Progenitor cell of endocrine pancreas (in vitro differentiated cells): ENCODE measurements around the gene FGD6. TPM values are rescaled to one million over a fixed set of nuclear protein-coding genes. Genes with fewer than 3 reads are reported as not detected.
A peak's percentile ranks its signal among the peaks of the same experiment; 100 is the strongest.

Source experiments
- DNase-seq: peaks from one replicate; pipeline ENCODE4 v3.0.0; 2021; ENCODE audit warnings: low spot score; ENCODE audit not compliant: unreplicated experiment
- H3K27ac Mint-ChIP-seq: 2 replicates; pipeline ENCODE4 v1.8.0; 2021; ENCODE audit warnings: mild to moderate bottlenecking, moderate library complexity, mixed read lengths
- H3K27me3 Mint-ChIP-seq: 2 replicates; pipeline ENCODE4 v1.8.0; 2021; ENCODE audit warnings: mixed read lengths
- H3K36me3 Mint-ChIP-seq: 2 replicates; pipeline ENCODE4 v1.8.0; 2022; ENCODE audit warnings: mixed read lengths; ENCODE audit not compliant: insufficient read depth
- H3K4me1 Mint-ChIP-seq: 2 replicates; pipeline ENCODE4 v1.8.0; 2021; ENCODE audit warnings: low read depth, mixed read lengths
- H3K4me3 Mint-ChIP-seq: 2 replicates; pipeline ENCODE4 v1.8.0; 2021; ENCODE audit warnings: low read depth, mild to moderate bottlenecking, moderate library complexity, mixed read lengths
- H3K9me3 Mint-ChIP-seq: 2 replicates; pipeline ENCODE4 v1.8.0; 2021; ENCODE audit warnings: low read depth, mixed read lengths
- total RNA-seq: library from RNA; stranded (reverse); gene quantifications from 2 replicates; pipeline ENCODE4 v1.2.1, GENCODE V29; 2021
- TF ChIP-seq, protein P1 (sequence below): fragments of 200-600 bp; sonication (generic); IDR thresholded peaks from one replicate; pipeline ENCODE4 v1.5.0; 2021; ENCODE audit warnings: antibody characterized with exemption, mild to moderate bottlenecking; ENCODE audit not compliant: unreplicated experiment

Gene FGD6
- total RNA-seq, 1 donor from 2014 or later, result 68.2 TPM

DNA sequence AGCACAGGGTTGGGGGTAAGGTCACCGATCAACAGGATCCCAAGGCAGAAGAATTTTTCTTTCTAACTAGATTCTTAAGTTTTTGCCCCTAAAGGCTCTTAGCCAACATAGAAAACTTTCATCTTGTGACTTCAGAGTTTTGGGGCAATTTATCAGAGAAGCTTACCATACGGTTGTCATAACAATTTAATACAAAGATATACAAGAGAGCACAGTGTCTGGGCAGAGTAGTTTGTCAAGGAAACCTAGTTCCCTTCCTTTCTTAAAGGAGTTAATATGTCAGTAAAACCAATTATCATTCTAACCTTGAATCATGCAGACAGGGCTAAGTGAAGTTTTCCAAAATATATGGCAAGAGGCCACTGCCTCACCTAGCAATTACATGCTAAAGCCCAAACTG, 162.2 kb downstream of the FGD6 start:
- no peak overlapping the region for H3K4me3 Mint-ChIP-seq
- H3K4me1 Mint-ChIP-seq, result no peaks in the 10 kb centered on the region
- H3K9me3 Mint-ChIP-seq, result no peaks in the 10 kb centered on the region
- TF ChIP-seq, protein P1, sequence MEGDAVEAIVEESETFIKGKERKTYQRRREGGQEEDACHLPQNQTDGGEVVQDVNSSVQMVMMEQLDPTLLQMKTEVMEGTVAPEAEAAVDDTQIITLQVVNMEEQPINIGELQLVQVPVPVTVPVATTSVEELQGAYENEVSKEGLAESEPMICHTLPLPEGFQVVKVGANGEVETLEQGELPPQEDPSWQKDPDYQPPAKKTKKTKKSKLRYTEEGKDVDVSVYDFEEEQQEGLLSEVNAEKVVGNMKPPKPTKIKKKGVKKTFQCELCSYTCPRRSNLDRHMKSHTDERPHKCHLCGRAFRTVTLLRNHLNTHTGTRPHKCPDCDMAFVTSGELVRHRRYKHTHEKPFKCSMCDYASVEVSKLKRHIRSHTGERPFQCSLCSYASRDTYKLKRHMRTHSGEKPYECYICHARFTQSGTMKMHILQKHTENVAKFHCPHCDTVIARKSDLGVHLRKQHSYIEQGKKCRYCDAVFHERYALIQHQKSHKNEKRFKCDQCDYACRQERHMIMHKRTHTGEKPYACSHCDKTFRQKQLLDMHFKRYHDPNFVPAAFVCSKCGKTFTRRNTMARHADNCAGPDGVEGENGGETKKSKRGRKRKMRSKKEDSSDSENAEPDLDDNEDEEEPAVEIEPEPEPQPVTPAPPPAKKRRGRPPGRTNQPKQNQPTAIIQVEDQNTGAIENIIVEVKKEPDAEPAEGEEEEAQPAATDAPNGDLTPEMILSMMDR, result no peak
- H3K27me3 Mint-ChIP-seq, result no peaks in the 10 kb centered on the region
- no peak overlapping the region for H3K27ac Mint-ChIP-seq
- H3K36me3 Mint-ChIP-seq, result peaks cover 16% of the 10 kb centered on the region
- DNase-seq, result no peak

DNA sequence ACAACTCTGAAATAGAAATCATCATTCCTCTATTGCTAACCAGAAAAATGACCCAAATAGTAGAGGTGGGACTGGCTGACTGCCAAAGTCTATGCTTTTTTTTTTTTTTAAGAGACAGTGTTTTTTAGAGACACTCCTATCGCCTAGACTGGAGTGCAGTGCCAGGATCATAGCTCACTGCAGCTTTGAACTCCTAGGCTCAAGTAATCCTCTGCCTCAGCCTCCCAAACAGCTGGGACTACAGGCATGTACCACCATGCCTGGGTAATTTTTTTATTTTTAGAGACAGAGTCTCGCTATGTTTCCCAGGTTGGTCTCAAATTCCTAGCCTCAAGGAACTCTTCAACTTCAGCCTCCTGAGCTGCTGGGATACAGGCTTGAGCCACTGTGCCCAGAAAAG, 163.1 kb downstream of the FGD6 start:
- Mint-ChIP-seq H3K4me3 (no peak overlapping the region), H3K9me3 (no peaks in the 10 kb centered on the region), H3K27ac (no peak overlapping the region), H3K4me1 (no peaks in the 10 kb centered on the region), H3K36me3 (peaks cover 16% of the 10 kb centered on the region), H3K27me3 (no peaks in the 10 kb centered on the region)
- TF ChIP-seq, protein P1, result no peak
- DNase-seq, result no peak

DNA sequence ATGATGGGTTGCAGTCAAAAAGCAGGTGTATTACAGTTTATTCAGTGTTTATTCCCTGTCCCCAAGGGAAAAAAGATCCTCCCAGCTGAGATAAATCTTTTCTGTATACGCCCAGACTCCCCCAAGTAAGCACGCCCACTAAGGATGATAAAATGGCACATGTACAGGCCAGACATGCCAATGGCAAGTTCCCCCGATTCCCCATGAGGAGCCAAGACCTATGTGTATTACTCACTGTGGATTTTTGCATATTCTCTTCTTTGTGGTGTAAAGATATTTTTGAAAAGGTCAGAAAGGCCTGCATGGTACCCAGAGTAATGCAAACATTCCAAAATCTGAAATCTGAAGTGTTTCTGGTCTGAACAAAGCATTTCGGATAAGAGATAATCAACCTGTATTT, 166.0 kb downstream of the FGD6 start:
- peaks cover 13% of the 10 kb centered on the region for H3K36me3 Mint-ChIP-seq
- no peak overlapping the region for H3K4me3 Mint-ChIP-seq

DNA sequence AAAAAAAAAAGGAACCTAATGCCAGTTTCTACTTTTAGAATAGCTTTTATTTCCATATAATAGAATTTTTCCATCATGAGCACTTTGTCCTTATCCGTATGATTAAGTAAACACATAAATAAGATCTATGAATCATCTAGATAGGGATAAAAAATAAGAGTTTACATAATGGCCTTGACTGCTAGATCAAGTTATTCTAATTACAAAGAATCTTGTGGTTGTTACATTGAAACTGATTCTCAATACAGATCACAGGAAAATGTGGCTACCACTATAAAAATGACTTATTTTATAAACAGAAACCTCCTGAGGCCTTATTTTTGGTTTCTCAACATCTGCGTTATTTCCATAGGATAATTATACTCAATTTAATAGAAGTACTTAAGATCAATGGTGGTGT, 179.4 kb downstream of the FGD6 start:
- Mint-ChIP-seq H3K27ac (no peak overlapping the region), H3K9me3 (no peaks in the 10 kb centered on the region), H3K4me3 (no peak overlapping the region), H3K27me3 (no peaks in the 10 kb centered on the region), H3K36me3 (peaks cover 14% of the 10 kb centered on the region), H3K4me1 (no peaks in the 10 kb centered on the region)
- TF ChIP-seq, protein P1, result no peak
- DNase-seq, result no peak

More for the DNA sequence above, 166.0 kb downstream of the FGD6 start:
- H3K9me3 Mint-ChIP-seq, result no peaks in the 10 kb centered on the region
- DNase-seq, result no peak
- no peaks in the 10 kb centered on the region for H3K27me3 Mint-ChIP-seq
- H3K4me1 Mint-ChIP-seq, result no peaks in the 10 kb centered on the region
- TF ChIP-seq, protein P1, result no peak
- peak overlapping the region; percentile 30 for H3K27ac Mint-ChIP-seq

DNA sequence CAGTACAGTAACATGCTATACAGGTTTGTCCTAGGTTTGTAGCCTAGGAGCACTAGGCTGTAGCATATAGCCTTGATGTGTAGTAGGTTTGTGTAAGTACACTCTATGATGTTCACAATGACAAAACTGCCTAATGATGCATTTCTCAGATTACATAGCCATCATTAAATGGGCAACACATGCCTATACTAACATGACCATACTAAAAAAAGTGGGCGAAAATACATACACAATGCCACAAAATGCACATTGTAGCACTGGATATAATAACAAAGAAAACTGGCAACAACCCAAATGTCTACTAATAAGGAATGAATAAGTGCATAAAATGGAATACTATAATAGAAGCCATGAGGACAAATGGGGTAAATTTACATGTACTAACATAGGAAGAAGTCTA, 182.5 kb downstream of the FGD6 start:
- H3K27me3 Mint-ChIP-seq, result no peaks in the 10 kb centered on the region
- no peak overlapping the region for H3K4me3 Mint-ChIP-seq
- no peaks in the 10 kb centered on the region for H3K4me1 Mint-ChIP-seq
- TF ChIP-seq, protein P1, result no peak
- peaks cover 10% of the 10 kb centered on the region for H3K36me3 Mint-ChIP-seq
- DNase-seq, result no peak
- H3K27ac Mint-ChIP-seq, result no peak overlapping the region
- no peaks in the 10 kb centered on the region for H3K9me3 Mint-ChIP-seq

Other genes with a start within 250 kb of the FGD6 start
- gene NDUFA12, start 213.8 kb downstream of the FGD6 start, total RNA-seq, result 83.9 and 86.5 TPM in 2 replicates
- 56.8 and 58.9 TPM in 2 replicates for gene NR2C1, start 143.8 kb downstream of the FGD6 start, total RNA-seq
- 126 and 132 TPM in 2 replicates for gene VEZT, start 340 bp upstream of the FGD6 start, total RNA-seq